GM20000 (cell line): Measurements from ENCODE around the gene BABAM1.
A peak's percentile ranks its signal among the peaks of the same experiment; 100 is the strongest.

Source experiments
- DNase-seq: peaks from one replicate; pipeline ENCODE4 v3.0.0; 2012; ENCODE audit warnings: low spot score
- TF ChIP-seq, protein P1 (sequence below): IDR thresholded peaks from 2 replicates; pipeline ENCODE4 v1.5.1; 2012; ENCODE audit warnings: mild to moderate bottlenecking, control low read depth; ENCODE audit errors: extremely low read depth, missing control alignments

The BABAM1 gene

DNA sequence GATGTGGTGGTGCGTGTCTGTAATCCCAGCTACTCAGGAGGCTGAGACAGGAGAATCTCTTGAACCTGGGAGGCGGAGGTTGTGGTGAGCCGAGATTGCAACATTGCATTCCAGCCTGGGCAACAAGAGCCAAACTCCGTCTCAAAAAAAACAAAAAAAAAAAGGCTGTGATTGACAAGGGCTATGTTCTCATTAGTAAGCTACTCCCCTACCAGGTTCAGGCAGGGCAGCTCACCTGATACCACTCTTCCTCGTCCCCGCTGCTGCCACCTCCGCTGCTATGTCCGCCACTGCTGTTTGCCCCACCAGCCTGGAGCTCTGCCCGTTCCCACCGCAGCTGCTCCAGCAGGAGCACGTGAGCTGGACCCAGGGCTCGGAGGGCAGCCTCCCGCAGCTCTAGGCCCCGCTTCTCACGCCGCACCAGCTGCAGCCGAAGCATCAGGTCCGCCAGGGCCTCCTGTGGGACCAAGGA, 12.1 kb upstream of the BABAM1 start:
- TF ChIP-seq, protein P1, sequence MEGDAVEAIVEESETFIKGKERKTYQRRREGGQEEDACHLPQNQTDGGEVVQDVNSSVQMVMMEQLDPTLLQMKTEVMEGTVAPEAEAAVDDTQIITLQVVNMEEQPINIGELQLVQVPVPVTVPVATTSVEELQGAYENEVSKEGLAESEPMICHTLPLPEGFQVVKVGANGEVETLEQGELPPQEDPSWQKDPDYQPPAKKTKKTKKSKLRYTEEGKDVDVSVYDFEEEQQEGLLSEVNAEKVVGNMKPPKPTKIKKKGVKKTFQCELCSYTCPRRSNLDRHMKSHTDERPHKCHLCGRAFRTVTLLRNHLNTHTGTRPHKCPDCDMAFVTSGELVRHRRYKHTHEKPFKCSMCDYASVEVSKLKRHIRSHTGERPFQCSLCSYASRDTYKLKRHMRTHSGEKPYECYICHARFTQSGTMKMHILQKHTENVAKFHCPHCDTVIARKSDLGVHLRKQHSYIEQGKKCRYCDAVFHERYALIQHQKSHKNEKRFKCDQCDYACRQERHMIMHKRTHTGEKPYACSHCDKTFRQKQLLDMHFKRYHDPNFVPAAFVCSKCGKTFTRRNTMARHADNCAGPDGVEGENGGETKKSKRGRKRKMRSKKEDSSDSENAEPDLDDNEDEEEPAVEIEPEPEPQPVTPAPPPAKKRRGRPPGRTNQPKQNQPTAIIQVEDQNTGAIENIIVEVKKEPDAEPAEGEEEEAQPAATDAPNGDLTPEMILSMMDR, result no peak
- no peak for DNase-seq

GRCh38 chr19:17256130-17256529, 11.1 kb upstream of the BABAM1 start:
- TF ChIP-seq, protein P1, result no peak
- no peak for DNase-seq

DNA sequence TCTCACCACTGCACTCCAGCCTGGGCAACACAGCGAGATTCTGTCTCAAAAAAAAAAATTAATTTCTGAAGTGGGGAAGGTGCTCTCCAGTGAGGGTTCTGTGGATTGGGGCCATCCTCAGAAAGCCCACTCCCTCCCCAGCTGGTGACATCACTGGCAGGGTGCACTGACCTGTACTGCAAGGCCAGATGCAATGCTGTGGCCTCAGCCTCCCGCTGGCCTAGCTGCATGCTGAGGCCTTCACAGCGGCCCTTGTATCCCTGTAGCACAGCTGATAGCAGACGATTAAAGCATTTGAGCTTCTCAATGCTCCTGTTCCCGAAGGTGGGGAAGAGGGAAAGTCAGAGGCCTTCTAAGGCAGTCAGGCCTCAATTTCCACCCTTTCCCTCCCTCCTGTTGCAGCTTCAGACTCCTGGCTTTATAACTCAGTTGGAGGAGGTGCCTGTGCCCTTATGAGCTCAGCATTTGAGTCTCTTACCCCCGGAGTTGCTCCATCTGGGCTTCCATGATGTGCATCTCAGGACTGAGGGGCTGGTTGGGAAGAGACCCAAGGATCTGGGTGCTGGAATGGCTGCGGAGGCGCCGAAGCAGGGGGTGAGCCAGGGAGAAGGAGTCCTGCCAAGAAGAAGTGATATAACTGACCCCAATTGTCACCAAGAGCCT, 8.0 kb upstream of the BABAM1 start:
- no peak for DNase-seq
- TF ChIP-seq, protein P1, result no peak

DNA sequence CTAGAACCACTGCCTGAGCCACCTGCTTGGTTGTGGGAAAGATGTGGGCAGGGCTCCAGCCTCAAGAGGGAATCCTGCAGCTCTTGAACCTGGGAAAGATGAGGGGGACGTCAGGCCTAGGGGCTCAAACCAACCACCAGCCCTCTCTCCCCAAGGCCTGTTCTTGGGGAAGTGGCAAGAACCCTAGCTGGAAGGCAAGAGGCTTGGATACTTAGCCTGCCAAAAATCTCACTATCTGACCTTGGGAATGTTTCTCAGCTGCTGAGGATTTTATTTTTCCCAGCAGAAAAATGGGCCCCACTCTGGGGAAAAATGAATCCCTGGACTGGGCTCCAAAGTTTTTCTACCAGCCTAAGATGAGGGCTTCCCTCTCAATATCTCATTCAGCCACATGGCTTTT, 7.3 kb upstream of the BABAM1 start:
- DNase-seq, result no peak
- TF ChIP-seq, protein P1, result no peak

GRCh38 chr19:17260842-17261325, 6.4 kb upstream of the BABAM1 start:
- TF ChIP-seq, protein P1, result peak; percentile 76
- DNase-seq, result peak; percentile 93

- no peak for DNase-seq
- TF ChIP-seq, protein P1, result no peak
Measured at GRCh38 chr19:17262557-17262956, 4.7 kb upstream of the BABAM1 start.

DNA sequence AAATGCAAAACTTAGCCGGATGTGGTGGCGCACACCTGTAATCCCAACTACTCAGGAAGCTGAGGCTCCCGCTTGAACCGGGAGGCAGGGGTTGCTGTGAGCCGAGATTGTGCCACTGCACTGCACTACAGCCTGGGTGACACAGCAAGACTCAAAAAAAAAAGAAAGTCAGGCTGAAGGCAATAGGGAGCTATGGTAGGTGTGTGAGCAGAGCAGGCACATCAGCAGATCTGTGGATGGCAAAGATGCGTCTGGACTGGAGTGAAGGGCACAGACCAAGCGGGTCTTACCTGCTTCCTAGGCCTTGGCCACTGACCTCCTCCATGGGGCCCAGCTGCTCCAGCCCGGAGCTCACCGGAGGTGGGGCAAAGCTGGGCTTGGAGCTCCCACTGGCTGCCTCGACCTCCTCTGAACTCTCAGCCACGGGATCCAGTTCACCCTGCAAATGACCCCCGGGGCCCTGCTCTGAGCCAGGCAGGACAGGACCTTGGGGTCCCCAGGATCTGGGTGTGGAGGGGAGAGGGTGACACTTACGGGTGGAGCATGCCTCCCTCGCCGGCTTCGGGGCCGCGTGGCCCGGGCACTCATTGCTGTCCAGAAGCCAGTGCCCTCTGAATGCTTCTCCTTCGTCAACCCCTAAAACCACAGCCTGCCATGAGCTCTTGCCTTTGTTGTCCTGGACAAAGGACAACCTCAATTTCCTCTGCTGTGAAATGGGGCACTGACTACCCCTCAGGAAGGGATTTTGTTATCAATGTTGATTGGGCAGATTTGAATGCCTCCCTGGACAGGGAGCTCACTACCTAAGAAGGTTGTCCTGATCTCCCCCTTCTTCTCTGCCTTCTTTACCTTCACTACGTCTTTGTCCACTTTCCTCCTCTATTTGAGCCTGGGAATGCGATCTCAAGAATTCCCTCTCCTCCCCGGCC, 3.3 kb upstream of the BABAM1 start:
- DNase-seq, result no peak
- TF ChIP-seq, protein P1, result no peak
